Stomach (tissue), 4 donors: ENCODE results near the gene FGGY.

Source experiments
- EP300 ChIP-seq: sonication (generic); formaldehyde crosslinking; IDR thresholded peaks from one replicate; pipeline ENCODE4 v1.6.1; 2017; ENCODE audit warnings: antibody characterized with exemption
- POLR2A ChIP-seq, 4 donors: fragments of 450-650 bp; IDR thresholded peaks; one replicate each; pipeline ENCODE4 v1.6.1; 2016; ENCODE audit warnings: antibody characterized with exemption in 4 of 4, control low read depth in 2 of 4, mild to moderate bottlenecking in 1 of 4, moderate library complexity in 1 of 4
- POLR2AphosphoS5 ChIP-seq, 3 donors: sonication (generic); formaldehyde crosslinking; IDR thresholded peaks; one replicate each; pipeline ENCODE4 v1.6.1; 2016; ENCODE audit warnings: antibody characterized with exemption in 3 of 3
- TF ChIP-seq, protein P1 (sequence below), 7 experiments: fragments of 450-650 bp in 4 of 7; fragments of 200-600 bp in 3 of 7; sonication (generic) in 3 of 7; IDR thresholded peaks; one replicate each; pipeline ENCODE4 v1.5.1; 2016 to 2019; ENCODE audit warnings: antibody characterized with exemption in 7 of 7, control low read depth in 2 of 7, mild to moderate bottlenecking in 1 of 7

DNA sequence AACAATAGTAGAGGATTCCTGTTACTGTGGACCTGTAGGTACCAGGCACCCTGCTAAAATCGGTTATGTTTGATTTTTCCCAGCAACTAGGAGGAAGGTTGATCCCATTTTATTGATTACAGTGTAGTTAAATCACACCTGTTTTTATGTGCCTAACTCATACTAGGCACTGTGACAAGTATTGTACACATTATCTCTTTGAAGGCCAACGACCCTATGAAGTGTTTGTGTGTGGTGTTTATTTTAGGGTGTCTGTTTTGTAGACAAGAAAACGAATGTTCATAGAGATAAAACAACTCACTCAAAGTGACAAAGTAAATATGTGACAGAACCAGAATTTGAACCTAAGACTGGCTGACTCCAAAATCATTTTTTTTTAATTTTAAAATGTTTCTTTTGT is 49.5 kb downstream of the FGGY start:
- TF ChIP-seq, protein P1, sequence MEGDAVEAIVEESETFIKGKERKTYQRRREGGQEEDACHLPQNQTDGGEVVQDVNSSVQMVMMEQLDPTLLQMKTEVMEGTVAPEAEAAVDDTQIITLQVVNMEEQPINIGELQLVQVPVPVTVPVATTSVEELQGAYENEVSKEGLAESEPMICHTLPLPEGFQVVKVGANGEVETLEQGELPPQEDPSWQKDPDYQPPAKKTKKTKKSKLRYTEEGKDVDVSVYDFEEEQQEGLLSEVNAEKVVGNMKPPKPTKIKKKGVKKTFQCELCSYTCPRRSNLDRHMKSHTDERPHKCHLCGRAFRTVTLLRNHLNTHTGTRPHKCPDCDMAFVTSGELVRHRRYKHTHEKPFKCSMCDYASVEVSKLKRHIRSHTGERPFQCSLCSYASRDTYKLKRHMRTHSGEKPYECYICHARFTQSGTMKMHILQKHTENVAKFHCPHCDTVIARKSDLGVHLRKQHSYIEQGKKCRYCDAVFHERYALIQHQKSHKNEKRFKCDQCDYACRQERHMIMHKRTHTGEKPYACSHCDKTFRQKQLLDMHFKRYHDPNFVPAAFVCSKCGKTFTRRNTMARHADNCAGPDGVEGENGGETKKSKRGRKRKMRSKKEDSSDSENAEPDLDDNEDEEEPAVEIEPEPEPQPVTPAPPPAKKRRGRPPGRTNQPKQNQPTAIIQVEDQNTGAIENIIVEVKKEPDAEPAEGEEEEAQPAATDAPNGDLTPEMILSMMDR (IDR thresholded peaks at IDR 0.05) = no peak
- no peak for TF ChIP-seq EP300
- TF ChIP-seq POLR2A (IDR thresholded peaks at IDR 0.05) = no peak
- no peak for TF ChIP-seq POLR2AphosphoS5 (IDR thresholded peaks at IDR 0.05)
